Nephron progenitor cell (in vitro differentiated cells): ENCODE results near the gene PPM1J.
"Not testable (repeated sequence)": the region's sequence is repeated elsewhere in the genome, so short reads cannot be mapped to it uniquely, and the experiment has no call there.

Experiments
- DNase-seq: peaks from one replicate; pipeline ENCODE4 v3.0.0; 2021
- H3K27ac Mint-ChIP-seq: 2 replicates; pipeline ENCODE4 v1.8.0; 2021; ENCODE audit warnings: mild to moderate bottlenecking, moderate library complexity, mixed read lengths
- H3K27me3 Mint-ChIP-seq: 2 replicates; pipeline ENCODE4 v1.8.0; 2021; ENCODE audit warnings: mild to moderate bottlenecking, low read depth, mixed read lengths; ENCODE audit not compliant: poor library complexity
- H3K36me3 Mint-ChIP-seq: 2 replicates; pipeline ENCODE4 v1.8.0; 2021; ENCODE audit warnings: low read depth, mixed read lengths
- H3K4me1 Mint-ChIP-seq: 2 replicates; pipeline ENCODE4 v1.8.0; 2021; ENCODE audit warnings: mixed read lengths
- H3K4me3 Mint-ChIP-seq: 2 replicates; pipeline ENCODE4 v1.8.0; 2021; ENCODE audit warnings: mild to moderate bottlenecking, moderate library complexity, mixed read lengths
- H3K9me3 Mint-ChIP-seq: 2 replicates; pipeline ENCODE4 v1.8.0; 2021; ENCODE audit warnings: mild to moderate bottlenecking, moderate library complexity, mixed read lengths
- CTCF ChIP-seq: fragments of 200-600 bp; sonication (generic); IDR thresholded peaks from 2 replicates; pipeline ENCODE4 v1.5.0; 2021; ENCODE audit warnings: antibody characterized with exemption

PPM1J gene

GRCh38 chr1:112731451-112731850 is 16.3 kb upstream of the PPM1J start:
- no peak overlapping the region for H3K27ac Mint-ChIP-seq
- H3K9me3 Mint-ChIP-seq = no peaks in the 10 kb centered on the region
- DNase-seq = no peak
- no peaks in the 10 kb centered on the region for H3K36me3 Mint-ChIP-seq
- H3K27me3 Mint-ChIP-seq = peaks cover 19% of the 10 kb centered on the region
- H3K4me1 Mint-ChIP-seq = peaks cover 36% of the 10 kb centered on the region
- no peak overlapping the region for H3K4me3 Mint-ChIP-seq
- TF ChIP-seq CTCF = no peak

- no peak overlapping the region for H3K27ac Mint-ChIP-seq
- no peak overlapping the region for H3K4me3 Mint-ChIP-seq
Observed at GRCh38 chr1:112729909-112730308, 14.8 kb upstream of the PPM1J start.

GRCh38 chr1:112729011-112729410 is 13.9 kb upstream of the PPM1J start:
- not testable (repeated sequence) for DNase-seq, H3K27ac Mint-ChIP-seq, H3K4me3 Mint-ChIP-seq, H3K36me3 Mint-ChIP-seq, H3K9me3 Mint-ChIP-seq
- Mint-ChIP-seq H3K4me1 (peaks cover 43% of the 10 kb centered on the region), H3K27me3 (peaks cover 17% of the 10 kb centered on the region)

More at GRCh38 chr1:112729909-112730308, 14.8 kb upstream of the PPM1J start:
- Mint-ChIP-seq H3K27me3 (peaks cover 18% of the 10 kb centered on the region), H3K36me3 (no peaks in the 10 kb centered on the region), H3K9me3 (no peaks in the 10 kb centered on the region), H3K4me1 (peaks cover 47% of the 10 kb centered on the region)
- no peak for DNase-seq
- no peak for TF ChIP-seq CTCF

- peaks cover 45% of the 10 kb centered on the region for H3K4me1 Mint-ChIP-seq
- H3K27me3 Mint-ChIP-seq = peaks cover 15% of the 10 kb centered on the region
- not testable (repeated sequence) for DNase-seq, H3K9me3 Mint-ChIP-seq, H3K36me3 Mint-ChIP-seq, H3K27ac Mint-ChIP-seq, H3K4me3 Mint-ChIP-seq
Observed at GRCh38 chr1:112728306-112728971, 13.3 kb upstream of the PPM1J start.

DNA sequence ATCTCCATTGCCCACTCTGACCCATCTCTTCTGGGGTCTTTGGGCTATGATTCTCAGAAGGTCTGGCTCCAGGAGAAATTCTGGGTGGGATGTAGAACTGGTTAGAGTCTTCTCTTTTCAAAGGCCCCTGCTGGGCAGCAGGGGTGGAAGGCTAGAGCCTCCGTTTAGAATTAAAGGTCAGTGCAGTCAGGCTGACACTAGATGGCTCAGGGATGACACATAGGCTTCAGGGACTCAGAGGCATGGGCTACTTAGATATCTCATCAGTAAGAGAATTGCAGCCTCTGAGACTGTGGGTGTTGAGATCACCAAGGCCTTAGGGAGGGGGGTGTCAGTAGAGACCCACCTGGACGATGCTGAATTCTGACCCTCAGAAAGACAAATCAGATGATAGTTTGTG is 12.6 kb upstream of the PPM1J start:
- Mint-ChIP-seq H3K36me3 (no peaks in the 10 kb centered on the region), H3K9me3 (no peaks in the 10 kb centered on the region), H3K4me1 (peaks cover 47% of the 10 kb centered on the region), H3K27ac (peak overlapping the region; percentile 59), H3K4me3 (no peak overlapping the region), H3K27me3 (peaks cover 12% of the 10 kb centered on the region)
- DNase-seq = no peak
- no peak for TF ChIP-seq CTCF

- H3K4me3 Mint-ChIP-seq, DNase-seq, H3K36me3 Mint-ChIP-seq, H3K27ac Mint-ChIP-seq, H3K9me3 Mint-ChIP-seq: not testable (repeated sequence)
- Mint-ChIP-seq H3K27me3 (peaks cover 31% of the 10 kb centered on the region), H3K4me1 (peaks cover 46% of the 10 kb centered on the region)
Observed at GRCh38 chr1:112724240-112724639, 9.1 kb upstream of the PPM1J start.

GRCh38 chr1:112723511-112723839 is 8.3 kb upstream of the PPM1J start:
- Mint-ChIP-seq H3K36me3 (no peaks in the 10 kb centered on the region), H3K9me3 (no peaks in the 10 kb centered on the region), H3K27ac (peak overlapping the region; percentile 23), H3K4me1 (peaks cover 45% of the 10 kb centered on the region), H3K27me3 (peaks cover 33% of the 10 kb centered on the region), H3K4me3 (peak overlapping the region; percentile 56)
- TF ChIP-seq CTCF = no peak
- no peak for DNase-seq
